Glomerular visceral epithelial cell (primary cell): ENCODE data around the gene RAB35.

ENCODE experiments used
- DNase-seq: peaks from one replicate; pipeline ENCODE4 v3.0.0-alpha.2; 2016; ENCODE audit errors: extremely low spot score

RAB35 gene

DNA sequence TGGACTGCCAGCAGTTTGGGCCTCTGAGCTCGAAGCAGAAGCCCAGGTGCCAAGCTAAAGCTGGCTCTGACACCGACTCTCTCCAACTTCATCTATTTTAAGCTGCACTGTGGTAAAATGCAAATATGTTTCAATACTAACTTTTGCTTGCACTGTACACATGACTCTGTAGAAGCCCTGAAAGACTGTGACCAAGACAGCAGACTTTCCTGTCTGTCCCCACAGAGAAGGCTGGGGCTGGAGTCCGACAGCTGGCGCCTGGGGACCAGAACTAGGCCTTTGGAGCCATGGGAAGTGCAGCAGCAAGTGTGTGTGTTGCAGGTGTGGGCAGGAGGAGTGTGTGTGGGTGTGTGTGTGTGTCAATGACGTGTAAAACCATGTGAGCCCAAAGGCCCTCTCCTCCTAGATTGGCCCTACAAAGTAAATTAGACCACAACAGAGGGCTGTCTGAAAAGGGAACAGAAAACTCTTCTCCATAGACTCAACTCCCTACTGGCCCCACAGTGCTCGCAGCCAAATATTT, 16.4 kb upstream of the RAB35 start:
- DNase-seq, result no peak

- no peak for DNase-seq
These were observed 15.7 kb upstream of the RAB35 start for GRCh38 chr12:120132054-120132836.

- no peak for DNase-seq
These were observed 14.6 kb upstream of the RAB35 start for GRCh38 chr12:120131116-120131515.

DNA sequence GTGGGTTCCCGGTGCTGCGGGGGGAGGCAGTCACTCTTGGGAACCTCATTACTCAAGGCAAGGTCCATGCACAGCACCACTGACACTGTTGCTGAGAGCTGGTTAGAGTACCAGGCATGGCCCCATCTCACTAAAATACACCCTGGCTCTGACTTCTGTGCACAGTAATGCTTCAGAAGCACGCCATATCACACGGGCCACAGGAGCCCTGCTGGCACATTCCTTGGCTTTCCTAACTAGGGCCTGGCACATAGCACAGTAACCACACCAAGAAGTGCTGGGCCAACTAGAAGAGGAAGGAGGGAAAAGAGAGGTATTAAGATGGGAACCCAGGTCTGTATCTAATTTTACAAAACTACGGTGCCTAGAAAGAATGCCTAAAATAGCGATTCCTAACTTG, 13.5 kb upstream of the RAB35 start:
- DNase-seq, result no peak

GRCh38 chr12:120126635-120127005, 10.1 kb upstream of the RAB35 start:
- DNase-seq, result no peak

DNA sequence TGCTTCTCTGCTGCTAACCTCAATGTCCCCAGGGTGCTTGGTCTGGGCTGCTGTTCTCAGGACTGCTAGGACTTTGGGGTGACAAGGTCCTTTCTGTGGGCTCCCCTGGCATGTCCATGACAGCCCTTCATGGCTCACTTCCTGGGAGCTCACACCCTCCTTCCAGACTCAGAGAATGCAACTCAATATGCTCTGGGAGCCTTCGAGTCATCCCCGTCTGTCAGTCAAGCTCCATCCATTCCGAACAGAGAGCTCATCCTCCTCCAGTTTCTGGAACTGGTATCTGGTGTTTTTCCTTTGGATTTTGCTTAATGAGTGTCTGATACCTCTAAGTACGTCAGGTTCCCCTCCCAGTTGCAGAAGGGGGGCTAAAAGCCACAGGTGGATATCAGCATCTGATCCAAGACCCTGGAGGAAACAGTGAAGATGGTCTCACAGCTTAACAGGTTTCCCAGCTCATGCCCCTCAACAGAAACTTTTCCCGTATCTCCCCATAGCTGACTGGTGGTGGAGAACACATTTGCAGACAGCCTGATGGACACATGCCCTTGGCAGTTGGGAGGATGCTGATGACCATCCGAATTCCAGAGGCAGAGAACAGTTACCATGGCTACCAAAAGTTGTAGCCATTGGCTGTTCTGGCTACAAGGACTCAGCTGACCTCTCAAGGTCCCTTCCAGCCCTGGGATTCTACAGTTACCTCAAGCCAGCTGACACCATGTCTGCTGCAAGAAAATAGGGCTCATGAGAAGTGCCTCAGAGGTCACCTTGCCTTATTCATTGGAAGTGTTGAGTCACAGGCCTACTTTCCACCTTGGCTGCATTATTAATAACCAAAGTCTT, 9.5 kb upstream of the RAB35 start:
- no peak for DNase-seq

- DNase-seq, result no peak
These were observed 8.5 kb upstream of the RAB35 start for GRCh38 chr12:120125029-120125428.

GRCh38 chr12:120121766-120122293, 5.3 kb upstream of the RAB35 start:
- DNase-seq, result no peak

- DNase-seq, result no peak
These were observed 4.8 kb upstream of the RAB35 start for GRCh38 chr12:120121343-120121742.

DNA sequence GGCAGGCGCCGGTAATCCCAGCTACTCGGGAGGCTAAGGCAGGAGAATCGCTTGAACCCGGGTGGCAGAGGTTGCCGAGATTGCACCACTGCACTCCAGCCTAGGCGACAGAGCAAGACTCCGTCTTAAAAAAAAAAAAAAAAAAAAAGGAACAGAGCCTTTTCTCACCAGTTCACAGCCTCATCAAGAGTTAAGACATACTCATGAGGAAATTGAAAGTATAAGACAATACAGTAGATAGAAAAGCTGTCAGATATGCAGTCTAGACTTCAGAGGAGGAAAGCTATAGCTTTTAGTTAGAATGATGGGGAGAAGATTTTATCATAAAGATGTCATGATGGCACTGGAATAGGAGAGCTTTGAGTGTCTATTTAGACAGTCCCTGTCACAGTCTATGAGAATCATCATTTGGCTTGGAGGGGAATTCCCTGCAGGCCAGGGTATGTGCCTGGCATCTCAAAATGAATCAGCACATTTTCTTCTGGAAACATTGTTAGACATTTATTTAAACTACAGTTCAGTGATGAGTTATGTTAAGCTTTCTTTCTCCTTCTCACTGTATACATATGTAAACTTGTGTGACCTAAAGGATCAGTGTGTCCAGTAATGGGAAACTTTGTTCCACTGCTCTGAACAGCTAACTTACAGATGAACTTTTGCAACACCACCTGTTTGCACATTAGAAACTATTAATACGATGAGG, 2.9 kb upstream of the RAB35 start:
- peak; percentile 39 for DNase-seq

GRCh38 chr12:120118321-120119061, 1.9 kb upstream of the RAB35 start:
- DNase-seq, result no peak

DNA sequence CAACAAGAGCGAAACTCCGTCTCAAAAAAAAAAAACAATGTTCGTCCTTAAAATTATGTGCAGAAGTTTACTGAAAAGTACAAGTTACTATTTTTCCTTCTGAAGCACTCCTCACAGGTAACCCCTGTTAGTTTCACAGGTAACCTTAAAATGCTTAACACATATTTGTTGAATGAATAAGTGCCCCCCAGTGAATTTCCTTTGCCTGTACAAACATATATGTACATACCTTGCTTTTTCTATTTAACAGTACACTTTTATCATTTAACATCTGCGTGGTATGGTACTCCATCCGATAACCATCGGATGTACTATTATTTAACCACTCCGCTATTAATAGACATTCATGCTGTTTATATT, 1.4 kb upstream of the RAB35 start:
- no peak for DNase-seq

GRCh38 chr12:120116792-120117651, 469 bp upstream of the RAB35 start:
- peak; percentile 96 for DNase-seq

- DNase-seq, result peak; percentile 22
These were observed 687 bp downstream of the RAB35 start for GRCh38 chr12:120115692-120116440.

DNA sequence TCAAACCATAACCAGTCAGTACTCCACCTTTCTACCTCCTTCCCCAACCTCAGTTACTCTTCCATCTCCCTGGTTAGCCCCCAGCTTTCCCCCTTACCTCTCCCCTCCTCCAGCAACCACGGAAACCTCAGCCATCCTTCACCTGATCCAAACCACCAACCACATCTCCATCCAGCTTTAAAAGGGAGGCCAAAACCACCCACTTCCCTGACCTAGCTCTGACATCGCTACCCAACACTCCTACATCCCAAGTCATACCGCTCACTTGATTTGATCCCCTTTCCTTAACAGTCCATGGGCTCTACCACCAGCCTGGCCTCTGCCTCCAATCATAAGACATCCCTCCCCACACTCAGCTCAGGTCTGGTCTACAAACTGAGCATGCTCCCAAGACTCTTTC, 1.5 kb downstream of the RAB35 start:
- peak; percentile 32 for DNase-seq

DNA sequence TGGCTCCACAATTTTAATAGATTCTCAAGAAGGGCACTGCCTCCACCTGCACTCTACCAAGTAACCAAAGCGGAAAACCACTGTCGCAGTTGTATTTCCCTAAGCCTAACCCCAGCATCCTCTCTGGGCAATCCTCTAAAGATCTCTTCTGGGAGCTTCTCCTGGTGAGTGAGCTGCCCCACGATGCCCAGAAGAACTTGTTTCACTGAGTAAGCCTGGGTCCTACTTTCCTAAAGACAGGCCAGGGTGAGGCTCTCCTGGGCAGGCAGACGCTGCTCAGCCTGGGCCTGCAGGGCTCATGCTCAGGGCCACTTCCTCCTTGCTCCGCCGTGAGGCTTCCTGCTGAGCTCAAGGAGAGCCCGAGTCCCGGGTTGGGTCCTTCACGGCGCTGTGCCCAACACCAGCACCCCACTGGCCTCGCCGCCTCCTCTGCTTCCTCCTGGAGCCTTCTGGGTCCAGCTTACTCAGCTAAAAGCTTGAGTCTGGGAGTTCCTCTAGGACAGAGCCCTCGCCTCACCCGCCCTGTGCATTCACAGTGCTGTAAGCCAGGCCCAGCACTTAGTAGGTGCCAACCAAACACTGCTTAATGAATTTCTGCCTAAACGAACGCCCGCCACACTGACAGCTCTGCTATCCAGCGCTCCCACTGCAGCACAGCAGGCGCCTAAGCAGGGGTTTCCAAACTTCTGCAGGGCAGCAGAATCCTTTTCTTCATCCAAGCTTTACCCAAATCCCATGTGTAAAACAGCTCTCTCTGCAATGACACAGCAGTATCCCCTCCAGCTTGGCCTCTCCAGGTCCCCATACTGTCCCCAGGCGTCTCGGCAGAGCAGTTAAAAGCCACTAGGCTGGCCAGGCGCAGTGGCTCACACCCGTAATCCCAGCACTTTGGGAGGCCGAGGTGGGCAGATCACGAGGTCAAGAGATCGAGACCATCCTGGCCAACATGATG, 5.7 kb downstream of the RAB35 start:
- DNase-seq, result no peak

DNA sequence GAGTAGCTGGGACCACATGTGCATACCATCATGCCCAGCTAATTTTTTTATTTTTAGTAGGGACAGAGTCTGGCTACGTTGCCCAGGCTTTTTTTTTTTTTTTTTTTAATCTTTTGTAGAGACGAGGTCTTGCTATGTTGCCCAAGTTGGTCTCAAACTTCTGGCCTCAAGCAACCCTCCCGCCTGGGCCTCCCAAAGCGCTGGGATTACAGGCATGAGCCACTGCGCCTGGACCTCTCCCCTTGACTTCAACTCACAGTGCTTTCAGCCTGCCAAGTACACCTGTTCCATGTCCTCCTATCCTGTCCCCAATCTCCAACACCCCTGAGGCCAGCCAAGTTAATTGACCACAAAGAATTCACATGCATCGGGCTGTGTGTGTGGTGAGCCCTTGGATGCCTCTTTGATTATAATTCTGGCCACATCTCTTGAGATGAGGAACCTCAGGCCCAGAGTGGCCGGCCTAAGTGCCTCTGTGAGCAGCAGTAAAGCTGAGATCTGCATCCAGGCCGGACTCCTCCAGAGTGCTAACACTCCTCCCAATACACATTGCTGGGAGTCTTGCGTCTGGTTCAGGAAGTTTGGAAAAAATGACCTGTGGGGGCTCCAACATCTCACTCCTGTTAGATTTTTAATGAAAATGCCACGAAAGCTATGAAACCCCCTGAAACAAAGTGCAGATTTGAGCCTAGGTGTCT, 6.8 kb downstream of the RAB35 start:
- DNase-seq, result no peak

- no peak for DNase-seq
These were observed 10.4 kb downstream of the RAB35 start for GRCh38 chr12:120106151-120106550.
